Activated CD4-positive, alpha-beta T cell treated with anti-CD3 and anti-CD28 coated beads, Interleukin-2, amount 50 U/mL, for 48 hours (primary cell): ENCODE results near the gene NHS.

Experiments
- DNase-seq, 2 experiments: peaks; one replicate each; pipeline ENCODE4 v3.0.0-alpha.2; 2020

The NHS gene

GRCh38 chrX:17595456-17596035 lies 220.5 kb downstream of the NHS start:
- DNase-seq, result no peak

- no peak for DNase-seq
Measured at GRCh38 chrX:17596061-17596460, 221.1 kb downstream of the NHS start.

- no peak for DNase-seq
Measured at GRCh38 chrX:17596546-17597205, 221.7 kb downstream of the NHS start.

GRCh38 chrX:17597327-17597726 lies 222.3 kb downstream of the NHS start:
- no peak for DNase-seq

- DNase-seq, result no peak
Measured at GRCh38 chrX:17597836-17598439, 222.9 kb downstream of the NHS start.

GRCh38 chrX:17601441-17602200 lies 226.6 kb downstream of the NHS start:
- no peak for DNase-seq

- no peak for DNase-seq
Measured at GRCh38 chrX:17602245-17602644, 227.2 kb downstream of the NHS start.

- DNase-seq, result no peak
Measured at GRCh38 chrX:17603196-17603595, 228.2 kb downstream of the NHS start.

GRCh38 chrX:17605676-17606075 lies 230.7 kb downstream of the NHS start:
- no peak for DNase-seq

- no peak for DNase-seq
Measured at GRCh38 chrX:17606231-17606630, 231.2 kb downstream of the NHS start.

GRCh38 chrX:17608888-17609287 lies 233.9 kb downstream of the NHS start:
- no peak for DNase-seq

GRCh38 chrX:17610788-17611187 lies 235.8 kb downstream of the NHS start:
- DNase-seq, result no peak

GRCh38 chrX:17613979-17614588 lies 239.1 kb downstream of the NHS start:
- no peak for DNase-seq

GRCh38 chrX:17616936-17617335 lies 241.9 kb downstream of the NHS start:
- DNase-seq, result no peak

- DNase-seq, result no peak
Measured at GRCh38 chrX:17617806-17618205, 242.8 kb downstream of the NHS start.

- no peak for DNase-seq
Measured at GRCh38 chrX:17621566-17622270, 246.7 kb downstream of the NHS start.

- DNase-seq, result no peak
Measured at GRCh38 chrX:17622331-17622730, 247.3 kb downstream of the NHS start.

GRCh38 chrX:17623750-17624149 lies 248.8 kb downstream of the NHS start:
- no peak for DNase-seq

GRCh38 chrX:17627026-17627425 lies 252.0 kb downstream of the NHS start:
- DNase-seq, result no peak

- DNase-seq, result no peak
Measured at GRCh38 chrX:17628976-17629375, 254.0 kb downstream of the NHS start.

GRCh38 chrX:17629519-17629918 lies 254.5 kb downstream of the NHS start:
- no peak for DNase-seq

GRCh38 chrX:17631647-17632046 lies 256.6 kb downstream of the NHS start:
- DNase-seq, result no peak

GRCh38 chrX:17632942-17633341 lies 257.9 kb downstream of the NHS start:
- no peak for DNase-seq
